Limb (tissue), 2 donors: Measurements from ENCODE around the gene KRTAP20-1.

Experiments used
- DNase-seq, 2 donors: peaks; one replicate each; pipeline ENCODE4 v3.0.0-alpha.2; 2016; ENCODE audit errors: extremely low spot score in 2 of 2

Gene KRTAP20-1, protein sequence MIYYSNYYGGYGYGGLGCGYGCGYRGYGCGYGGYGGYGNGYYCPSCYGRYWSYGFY

GRCh38 chr21:30616125-30616524, at the start of gene KRTAP20-1:
Gene KRTAP20-1 (plus strand): TSS chr21:30616425. CDS start chr21:30616455, 30 bp downstream.
- DNase-seq, result no peak

- DNase-seq, result no peak
These were observed 48.6 kb upstream of the KRTAP20-1 start for GRCh38 chr21:30567617-30568016.

DNA sequence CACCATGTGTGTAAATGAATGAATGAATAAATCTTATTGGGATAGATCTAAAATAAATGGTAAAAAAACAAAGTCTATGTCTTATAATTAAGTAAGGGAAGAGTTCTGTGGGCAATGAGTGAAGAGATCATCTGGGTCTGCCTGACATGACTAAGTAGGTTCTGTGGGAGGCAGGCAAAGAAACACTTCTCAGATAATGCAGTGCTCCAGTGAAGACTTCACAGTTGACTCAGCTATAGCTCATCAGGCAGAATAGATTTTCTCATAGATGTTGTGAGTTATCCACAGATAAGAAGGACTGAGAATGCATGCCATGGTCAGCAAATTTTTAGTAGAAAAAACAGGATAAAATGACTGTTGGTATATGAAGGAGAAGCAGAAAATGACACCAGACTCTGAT, 38.5 kb upstream of the KRTAP20-1 start:
- no peak for DNase-seq

DNA sequence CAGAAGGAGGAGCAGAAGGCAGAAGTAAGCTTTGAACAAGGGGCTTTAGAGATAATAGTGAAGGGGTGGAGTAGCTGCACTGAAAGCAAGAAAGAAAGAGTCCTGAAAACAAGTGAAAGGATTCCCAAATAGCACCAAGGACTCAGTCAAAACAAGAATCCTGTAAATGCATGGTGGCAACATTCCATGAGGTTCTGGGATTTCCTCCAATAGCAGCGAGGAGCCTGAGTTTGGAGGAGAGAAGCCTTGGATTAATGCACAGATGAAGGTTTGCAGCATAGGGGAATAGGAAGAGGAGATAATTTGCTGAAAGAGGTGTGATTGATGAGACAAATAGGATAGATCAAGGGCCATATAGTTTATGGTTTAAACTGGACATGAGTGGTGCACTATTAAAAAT, 36.9 kb upstream of the KRTAP20-1 start:
- DNase-seq, result no peak

GRCh38 chr21:30580132-30580531, 36.1 kb upstream of the KRTAP20-1 start:
- DNase-seq, result no peak

GRCh38 chr21:30582870-30583269, 33.4 kb upstream of the KRTAP20-1 start:
- no peak for DNase-seq

GRCh38 chr21:30590297-30590696, 25.9 kb upstream of the KRTAP20-1 start, which contains the start of gene KRTAP22-2:
Gene KRTAP22-2 (minus strand): TSS chr21:30590397.
- no peak for DNase-seq

- no peak for DNase-seq
These were observed 24.1 kb upstream of the KRTAP20-1 start, which contains the start of gene KRTAP6-3 for GRCh38 chr21:30592140-30592539. Gene KRTAP6-3 (plus strand): TSS chr21:30592440. CDS start chr21:30592446, 6 bp downstream.

DNA sequence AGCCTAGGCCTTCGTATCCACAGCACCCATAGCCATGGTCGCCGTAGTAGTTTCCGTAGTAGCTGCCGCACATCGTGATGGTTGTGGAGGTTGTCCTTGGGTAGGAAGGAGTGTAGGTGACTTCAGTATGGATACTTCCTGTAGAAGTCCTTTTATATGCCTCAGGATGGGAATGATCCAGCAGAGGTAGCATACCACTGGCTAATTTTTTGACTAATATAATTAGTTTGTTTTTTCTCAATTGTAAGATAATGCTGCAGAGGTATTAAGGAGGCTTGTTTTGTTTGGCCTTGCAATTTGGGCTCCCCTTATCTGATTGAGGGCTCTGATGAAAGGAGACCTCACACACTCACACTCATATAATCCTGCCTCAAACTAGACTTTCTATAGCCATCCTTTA, 17.4 kb upstream of the KRTAP20-1 start, which contains the start of gene KRTAP6-2:
TSS of gene KRTAP6-2 (minus strand) at position 101 of the 400 bp plus-strand sequence. CDS start at position 73, 28 bp downstream.
- no peak for DNase-seq

DNA sequence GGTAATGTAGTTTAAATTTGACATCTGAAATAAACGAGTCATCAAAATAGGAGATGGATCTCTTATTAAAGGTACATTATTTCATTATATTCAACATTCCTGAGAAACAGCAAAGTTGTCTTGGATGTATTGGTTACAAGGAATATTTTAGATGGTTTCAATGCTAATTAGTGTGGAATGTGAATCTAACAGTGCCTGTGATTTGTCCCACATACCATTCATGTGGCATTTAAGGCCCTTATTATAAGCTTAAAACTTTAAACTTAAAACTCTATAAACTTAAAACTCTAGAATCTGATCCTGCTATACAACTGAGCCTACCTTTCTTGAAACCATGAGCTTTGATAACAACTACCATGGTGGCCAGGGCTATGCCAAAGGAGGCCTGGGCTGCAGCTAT, 15.4 kb upstream of the KRTAP20-1 start, which contains the start of gene KRTAP22-1:
TSS of gene KRTAP22-1 (plus strand) at position 301 of the 400 bp plus-strand sequence.
- DNase-seq, result no peak

DNA sequence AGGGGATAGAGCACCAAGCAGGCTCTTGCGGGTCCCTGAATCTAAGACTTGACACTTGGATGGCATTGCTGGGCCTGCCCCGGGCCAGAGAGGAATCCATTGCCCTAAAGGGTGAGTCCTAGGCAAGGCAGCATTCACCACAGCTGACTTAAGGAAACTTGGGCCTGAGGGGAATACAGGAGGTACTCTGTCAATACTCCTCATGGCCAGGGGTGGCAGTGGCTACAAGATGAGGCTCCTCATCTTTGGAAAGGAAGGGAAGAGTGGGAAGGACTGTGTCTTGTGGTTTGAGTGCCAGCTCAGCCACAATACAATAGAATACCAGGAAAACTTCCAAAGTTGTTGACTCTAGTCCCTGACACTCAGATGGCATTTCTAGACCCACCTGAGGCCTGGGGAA, 10.3 kb upstream of the KRTAP20-1 start:
- no peak for DNase-seq

DNA sequence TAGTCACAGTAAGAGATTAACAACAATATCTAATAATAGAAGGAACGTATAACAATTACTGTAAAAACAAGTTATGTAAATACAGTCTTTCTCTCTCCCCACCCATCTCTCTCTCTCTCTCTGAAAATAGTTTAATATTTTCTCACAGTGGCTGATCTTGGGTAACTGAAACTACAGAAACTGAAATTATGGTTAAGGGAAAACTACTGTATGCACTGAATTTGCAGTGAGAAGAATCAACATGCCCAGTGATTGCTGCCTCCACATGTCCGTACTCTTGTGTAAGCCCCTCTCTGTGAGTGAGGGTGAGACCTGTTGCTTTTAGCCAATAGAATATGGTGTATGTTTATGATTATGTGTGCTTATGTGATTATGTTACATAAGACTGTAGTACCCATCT, 4.1 kb upstream of the KRTAP20-1 start:
- no peak for DNase-seq

DNA sequence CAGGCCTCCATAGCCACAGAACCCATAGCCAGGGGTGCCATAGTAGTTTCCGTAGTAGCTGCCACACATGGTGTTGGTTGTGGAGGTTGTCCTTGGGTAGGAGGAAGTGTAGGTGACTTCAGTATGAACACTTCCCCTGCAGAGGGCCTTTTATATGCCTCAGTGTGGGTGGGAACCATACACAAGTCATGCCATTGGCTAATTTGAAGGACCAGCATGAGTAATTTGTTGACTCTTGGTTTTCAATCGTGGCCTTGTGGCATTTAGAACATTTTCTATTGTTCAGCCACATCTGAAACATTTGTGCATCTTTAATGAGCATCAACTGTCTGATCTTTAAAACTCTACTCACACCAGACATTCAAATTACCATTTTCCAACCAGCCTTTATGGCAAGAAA, 2.4 kb upstream of the KRTAP20-1 start, which contains the start of gene KRTAP6-1:
TSS of gene KRTAP6-1 (minus strand) at position 95 of the 400 bp plus-strand sequence. CDS start at position 69, 26 bp downstream.
- no peak for DNase-seq

- DNase-seq, result no peak
These were observed 1.0 kb upstream of the KRTAP20-1 start for GRCh38 chr21:30615199-30615598.

GRCh38 chr21:30620080-30620479, 3.9 kb downstream of the KRTAP20-1 start:
- DNase-seq, result no peak

- DNase-seq, result no peak
These were observed 4.3 kb downstream of the KRTAP20-1 start, which contains the start of gene KRTAP20-4 for GRCh38 chr21:30620522-30620921. Gene KRTAP20-4 (plus strand): TSS chr21:30620627.

DNA sequence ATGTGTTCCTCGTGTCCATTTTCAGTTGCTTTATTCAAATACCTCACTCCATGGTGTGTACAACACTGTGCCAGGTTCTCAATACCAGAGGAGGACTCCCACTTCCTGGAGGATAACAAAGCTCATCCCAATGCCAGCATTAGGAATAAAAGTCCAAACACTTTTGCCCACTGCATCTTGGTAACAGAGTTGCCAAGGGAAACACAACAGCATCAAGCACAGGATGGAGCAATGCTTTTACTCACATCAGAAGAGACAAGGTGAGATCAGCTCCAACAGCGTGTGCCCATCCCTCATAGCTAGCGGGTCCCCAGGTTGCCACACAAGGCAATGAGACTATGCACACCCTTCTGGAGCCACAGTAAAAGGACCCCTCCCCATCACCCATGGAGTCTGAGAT, 7.1 kb downstream of the KRTAP20-1 start:
- no peak for DNase-seq

DNA sequence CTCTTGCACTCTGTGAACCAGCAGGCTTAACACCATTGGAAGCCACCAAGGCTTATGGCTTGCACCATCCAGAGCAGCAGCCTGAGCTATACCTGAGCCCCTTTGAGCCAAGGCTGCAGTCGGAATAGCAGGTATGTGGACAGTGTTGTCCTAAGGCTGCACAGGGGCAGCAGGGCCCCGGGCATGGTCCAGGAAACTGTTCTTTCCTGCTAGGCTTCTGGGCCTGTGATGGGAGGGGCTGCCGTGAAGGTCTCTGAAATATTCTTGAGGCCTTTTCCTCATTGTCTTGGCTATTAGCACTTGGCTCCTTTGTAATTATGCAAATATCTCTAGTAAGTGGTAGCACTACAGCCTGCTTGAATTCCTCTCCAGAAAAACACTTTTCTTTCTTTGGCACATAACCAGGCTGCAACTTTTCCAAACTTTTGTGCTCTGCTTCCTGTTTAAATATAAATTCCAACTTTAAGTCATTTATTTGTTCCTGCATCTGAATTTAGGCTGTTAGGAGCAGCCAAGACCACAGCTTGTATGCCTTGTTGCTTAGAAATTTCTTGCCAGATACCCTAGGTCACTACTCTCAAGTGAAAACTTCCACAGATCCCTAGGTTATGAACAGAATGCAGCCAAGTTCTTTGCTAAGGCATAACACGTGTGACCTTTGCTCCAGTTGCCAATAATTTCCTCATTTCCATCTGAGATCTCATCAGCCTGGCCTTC, 9.4 kb downstream of the KRTAP20-1 start:
- no peak for DNase-seq

- no peak for DNase-seq
These were observed 11.9 kb downstream of the KRTAP20-1 start for GRCh38 chr21:30628109-30628508.

GRCh38 chr21:30629200-30629599, 13.0 kb downstream of the KRTAP20-1 start:
- DNase-seq, result no peak

DNA sequence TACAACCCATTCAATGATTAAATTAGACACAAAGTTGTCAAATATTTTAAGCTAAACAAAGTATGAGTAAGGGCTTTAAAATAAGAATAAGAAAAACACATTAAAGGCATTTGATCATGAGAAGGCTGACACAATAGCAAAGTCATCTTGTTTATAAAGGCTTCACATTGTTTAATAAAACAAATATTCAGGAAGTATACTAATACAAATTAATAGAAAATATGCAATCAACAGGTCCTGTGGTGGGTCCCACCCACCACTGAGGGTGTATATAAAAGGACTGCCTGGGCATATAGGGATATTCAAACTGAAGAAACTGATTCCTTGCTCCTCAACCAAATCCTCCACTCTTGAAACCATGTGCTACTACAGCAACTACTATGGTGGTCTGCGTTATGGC, 18.7 kb downstream of the KRTAP20-1 start, which contains the start of gene KRTAP20-2:
TSS of gene KRTAP20-2 (plus strand) at position 301 of the 400 bp plus-strand sequence. CDS start at position 359, 58 bp downstream.
- no peak for DNase-seq

- no peak for DNase-seq
These were observed 22.5 kb downstream of the KRTAP20-1 start for GRCh38 chr21:30638686-30639085.

DNA sequence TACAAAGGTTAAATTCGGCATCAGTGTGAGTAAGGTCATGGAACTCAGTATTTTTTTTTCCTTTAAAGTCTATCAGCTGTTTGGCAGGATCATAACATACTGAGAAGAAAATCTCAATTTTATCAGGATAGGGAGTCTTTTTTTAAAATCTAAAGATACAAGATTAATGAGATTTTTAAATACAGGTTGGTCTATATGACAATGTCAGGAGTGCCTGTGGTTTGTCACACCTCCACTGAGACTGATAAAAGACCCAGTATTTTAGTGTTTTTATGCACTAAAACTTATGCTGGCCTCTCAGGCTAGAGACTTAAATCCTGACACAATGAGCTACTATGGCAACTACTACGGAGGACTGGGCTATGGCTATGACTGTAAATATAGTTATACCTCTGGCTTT, 26.3 kb downstream of the KRTAP20-1 start, which contains the start of gene KRTAP20-3:
TSS of gene KRTAP20-3 (plus strand) at position 301 of the 400 bp plus-strand sequence.
- no peak for DNase-seq
